Adrenal gland (tissue), 12 donors: ENCODE data around the gene ARHGAP18. TPM values are rescaled to one million over a fixed set of nuclear protein-coding genes. Genes with fewer than 3 reads are reported as not detected.
A peak's percentile ranks its signal among the peaks of the same experiment; 100 is the strongest.
"Not testable (repeated sequence)": the region's sequence is repeated elsewhere in the genome, so short reads cannot be mapped to it uniquely, and the experiment has no call there.

Experiments
- DNase-seq, 7 donors: peaks; one replicate each; pipeline ENCODE4 v3.0.0-alpha.2; 2019 to 2020
- H3K27ac ChIP-seq, 5 donors: fragments of 200-600 bp; sonication (generic) in 4 of 5; 1 replicate in 3 of 5; 2 replicates in 2 of 5; pipeline versions ENCODE4 v1.5.1 to v1.8.0; 2016 to 2020; ENCODE audit warnings: mild to moderate bottlenecking in 1 of 5
- H3K27me3 ChIP-seq: fragments of 200-600 bp; 2 replicates; pipeline ENCODE4 v1.8.0; 2021
- H3K36me3 ChIP-seq, 2 donors: fragments of 200-600 bp; replicated peaks in 1 of 2; 1 replicate in 1 of 2; 2 replicates in 1 of 2; pipeline versions ENCODE4 v1.5.1 to v1.8.0; 2018 to 2022
- H3K4me1 ChIP-seq, 2 donors: fragments of 200-600 bp; replicated peaks in 1 of 2; 1 replicate in 1 of 2; 2 replicates in 1 of 2; pipeline versions ENCODE4 v1.5.1 to v1.8.0; 2018 to 2021
- H3K4me3 ChIP-seq, 4 donors: fragments of 200-600 bp; sonication (generic) in 3 of 4; one replicate each; pipeline ENCODE4 v1.5.1; 2016 to 2018
- H3K9me3 ChIP-seq, 3 donors: fragments of 200-600 bp; sonication (generic) in 1 of 3; replicated peaks in 1 of 3; 1 replicate in 2 of 3; 2 replicates in 1 of 3; pipeline versions ENCODE4 v1.5.1 to v1.8.0; 2016 to 2021
- POLR2A ChIP-seq, 2 donors: fragments of 450-650 bp; IDR thresholded peaks; one replicate each; pipeline ENCODE4 v1.6.1; 2017; ENCODE audit warnings: antibody characterized with exemption in 2 of 2, mild to moderate bottlenecking in 2 of 2, moderate library complexity in 1 of 2
- WGBS, 4 donors: extraction: QIAGEN DNeasy Blood & Tissue Kit in 2 of 4; methylation state at CpG; one replicate each; pipeline versions ENCODE4 v1.1.5 to v1.1.7; 2013 to 2017; 5-methylcytosine and 5-hydroxymethylcytosine counted together
- intact Hi-C, 2 donors: fragments of 100-400 bp; cut with DNase I; formaldehyde crosslinking; loops; one replicate each; pipeline versions ENCODE4 v1.14.1 to v1.15.0; 2022 to 2023
- polyA plus RNA-seq, 3 donors: library from polyadenylated mRNA; stranded (reverse); fragments of 200-250 nt in 2 of 3; fragments of 350-450 nt in 1 of 3; fragmentation: Illumina TruSeq in 1 of 3; extraction: RNeasy Lipid Tissue Mini Kit (QIAGEN cat#74804) in 1 of 3; gene quantifications; one replicate each; pipeline ENCODE4 v1.2.3, GENCODE V29; 2013 to 2014
- total RNA-seq, 9 donors: library from RNA; depleted of rRNA in 4 of 9; stranded (reverse); fragments of >200 nt in 4 of 9; fragments of 120-200 nt in 1 of 9; fragmentation: NEBNext Ultra II Directional in 1 of 9; extraction: Animal tissue kit (Norgen Biotek cat#: 25700) in 1 of 9; gene quantifications; one replicate each; pipeline versions ENCODE4 v1.1.0 to v1.2.4, GENCODE V29; 2013 to 2023
- TF ChIP-seq, protein P1 (sequence below), 6 experiments: fragments of 450-650 bp in 4 of 6; fragments of 200-600 bp in 2 of 6; sonication (generic) in 1 of 6; IDR thresholded peaks; 1 replicate in 5 of 6; 2 replicates in 1 of 6; pipeline versions ENCODE4 v1.5.1 to v1.8.0; 2016 to 2021; ENCODE audit warnings: antibody characterized with exemption in 6 of 6, mild to moderate bottlenecking in 2 of 6, moderate library complexity in 1 of 6
- donor health status: healthy with polysubstance abuse.
- donor health status: Bipolar disorder and iron deficiency.
- donor health status: DM: yes; HTN: yes; CAD: no.
- donor health status: DM: no; HTN: no; CAD: no.
- donor health status: DM: no; HTN: no; CAD: no.
- donor health status: DM: yes; HTN: yes; CAD: no.

The ARHGAP18 gene
- total and polyA plus RNA-seq, 12 donors = 22.0 to 101 (median 75.8) TPM

DNA sequence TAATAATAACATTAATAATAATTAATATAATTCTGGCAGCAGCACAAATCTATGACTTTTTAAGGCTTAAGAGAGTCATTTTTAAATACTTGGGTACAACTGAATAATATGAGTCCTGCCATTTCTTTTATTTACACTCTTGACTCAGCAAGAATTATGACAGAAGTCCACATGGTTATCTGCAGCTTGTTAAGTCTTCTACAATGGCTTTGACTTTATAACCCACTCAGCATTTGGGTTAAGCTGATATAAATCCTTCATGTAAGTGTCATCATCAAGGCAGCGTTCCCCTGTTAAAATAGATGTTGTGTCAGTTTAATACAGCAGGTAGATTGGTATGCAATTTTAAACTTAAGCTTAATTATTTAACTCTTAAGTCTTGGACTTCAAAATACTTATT, 131.7 kb downstream of the ARHGAP18 start:
- no peaks in the 10 kb centered on the region for H3K9me3 ChIP-seq
- no peak for DNase-seq
- H3K36me3 ChIP-seq = peaks cover 0 to 7% of the 10 kb centered on the region in 2 donors
- TF ChIP-seq POLR2A (IDR thresholded peaks at IDR 0.05) = no peak
- WGBS, 4 donors = 85 to 100% (median 88%) methylated on average over 1 of the region's 1 CpG
- intact Hi-C loops = loop anchor here in 1 of 2 donors (5.0 kb wide), 1 partner anchor 81 kb away; no protein-coding TSS in a partner anchor
- H3K4me1 ChIP-seq = no peaks in the 10 kb centered on the region
- no peak overlapping the region for H3K27ac ChIP-seq
- no peak overlapping the region for H3K4me3 ChIP-seq
- no peaks in the 10 kb centered on the region for H3K27me3 ChIP-seq

DNA sequence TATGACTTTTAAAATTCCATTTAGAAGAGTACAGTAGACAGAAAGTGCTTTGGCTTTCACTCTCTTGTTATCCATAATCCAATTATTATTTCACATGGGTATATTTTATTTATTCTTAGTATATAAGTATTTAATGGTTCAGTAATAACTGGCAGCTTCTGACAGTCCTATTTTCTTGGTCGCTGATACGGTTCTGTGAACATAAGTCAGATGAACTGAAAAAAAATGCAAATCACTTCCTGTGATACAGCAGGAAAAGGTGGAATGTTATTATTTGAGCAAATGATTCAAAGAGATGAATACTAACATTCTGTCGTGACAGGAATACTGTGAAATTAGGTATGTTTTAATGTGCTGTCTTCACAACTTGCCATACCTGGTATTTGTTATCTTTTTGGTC, 132.3 kb downstream of the ARHGAP18 start:
- H3K4me1 ChIP-seq = no peaks in the 10 kb centered on the region
- intact Hi-C loops = loop anchor here in 1 of 2 donors (5.0 kb wide), 1 partner anchor 80 kb away; no protein-coding TSS in a partner anchor
- peaks cover 0 to 7% of the 10 kb centered on the region in 2 donors for H3K36me3 ChIP-seq
- H3K27me3 ChIP-seq = no peaks in the 10 kb centered on the region
- 79 to 90% (median 87%) methylated on average over 3 of the region's 3 CpGs for WGBS, 4 donors
- H3K9me3 ChIP-seq = no peaks in the 10 kb centered on the region
- DNase-seq = no peak
- no peak for TF ChIP-seq POLR2A (IDR thresholded peaks at IDR 0.05)
- TF ChIP-seq, protein P1, sequence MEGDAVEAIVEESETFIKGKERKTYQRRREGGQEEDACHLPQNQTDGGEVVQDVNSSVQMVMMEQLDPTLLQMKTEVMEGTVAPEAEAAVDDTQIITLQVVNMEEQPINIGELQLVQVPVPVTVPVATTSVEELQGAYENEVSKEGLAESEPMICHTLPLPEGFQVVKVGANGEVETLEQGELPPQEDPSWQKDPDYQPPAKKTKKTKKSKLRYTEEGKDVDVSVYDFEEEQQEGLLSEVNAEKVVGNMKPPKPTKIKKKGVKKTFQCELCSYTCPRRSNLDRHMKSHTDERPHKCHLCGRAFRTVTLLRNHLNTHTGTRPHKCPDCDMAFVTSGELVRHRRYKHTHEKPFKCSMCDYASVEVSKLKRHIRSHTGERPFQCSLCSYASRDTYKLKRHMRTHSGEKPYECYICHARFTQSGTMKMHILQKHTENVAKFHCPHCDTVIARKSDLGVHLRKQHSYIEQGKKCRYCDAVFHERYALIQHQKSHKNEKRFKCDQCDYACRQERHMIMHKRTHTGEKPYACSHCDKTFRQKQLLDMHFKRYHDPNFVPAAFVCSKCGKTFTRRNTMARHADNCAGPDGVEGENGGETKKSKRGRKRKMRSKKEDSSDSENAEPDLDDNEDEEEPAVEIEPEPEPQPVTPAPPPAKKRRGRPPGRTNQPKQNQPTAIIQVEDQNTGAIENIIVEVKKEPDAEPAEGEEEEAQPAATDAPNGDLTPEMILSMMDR (IDR thresholded peaks at IDR 0.05) = no peak
- H3K27ac ChIP-seq = no peak overlapping the region
- H3K4me3 ChIP-seq = no peak overlapping the region

DNA sequence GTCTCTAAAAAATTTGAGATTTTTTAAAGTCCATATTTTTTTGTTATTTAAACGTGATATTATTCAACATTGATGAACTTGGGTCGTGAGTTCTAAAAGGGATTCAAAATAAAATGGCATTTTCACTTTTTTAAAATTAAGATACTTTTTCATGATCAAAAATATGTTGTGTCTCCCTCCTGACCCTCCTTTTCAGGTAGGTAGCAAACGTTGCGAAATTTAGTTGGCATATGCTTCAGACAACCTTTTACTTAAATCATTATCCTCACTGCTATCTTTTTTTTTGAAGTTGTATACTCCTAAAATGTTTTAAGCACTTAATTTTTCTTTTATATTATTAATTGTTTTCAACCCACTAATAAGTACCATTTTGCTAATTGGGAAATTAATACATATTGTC, 133.5 kb downstream of the ARHGAP18 start:
- H3K27ac ChIP-seq = no peak overlapping the region
- no peak for DNase-seq
- WGBS, 4 donors = 77 to 87% (median 85%) methylated on average over 4 of the region's 4 CpGs
- H3K4me3 ChIP-seq = no peak overlapping the region
- no peaks in the 10 kb centered on the region for H3K4me1 ChIP-seq
- TF ChIP-seq, protein P1 (IDR thresholded peaks at IDR 0.05) = no peak
- no peak for TF ChIP-seq POLR2A (IDR thresholded peaks at IDR 0.05)
- no peaks in the 10 kb centered on the region for H3K9me3 ChIP-seq
- H3K36me3 ChIP-seq = peaks cover 0 to 7% of the 10 kb centered on the region in 2 donors
- no peaks in the 10 kb centered on the region for H3K27me3 ChIP-seq
- intact Hi-C loops = loop anchor here in 1 of 2 donors (5.0 kb wide), 1 partner anchor 79 kb away; no protein-coding TSS in a partner anchor

DNA sequence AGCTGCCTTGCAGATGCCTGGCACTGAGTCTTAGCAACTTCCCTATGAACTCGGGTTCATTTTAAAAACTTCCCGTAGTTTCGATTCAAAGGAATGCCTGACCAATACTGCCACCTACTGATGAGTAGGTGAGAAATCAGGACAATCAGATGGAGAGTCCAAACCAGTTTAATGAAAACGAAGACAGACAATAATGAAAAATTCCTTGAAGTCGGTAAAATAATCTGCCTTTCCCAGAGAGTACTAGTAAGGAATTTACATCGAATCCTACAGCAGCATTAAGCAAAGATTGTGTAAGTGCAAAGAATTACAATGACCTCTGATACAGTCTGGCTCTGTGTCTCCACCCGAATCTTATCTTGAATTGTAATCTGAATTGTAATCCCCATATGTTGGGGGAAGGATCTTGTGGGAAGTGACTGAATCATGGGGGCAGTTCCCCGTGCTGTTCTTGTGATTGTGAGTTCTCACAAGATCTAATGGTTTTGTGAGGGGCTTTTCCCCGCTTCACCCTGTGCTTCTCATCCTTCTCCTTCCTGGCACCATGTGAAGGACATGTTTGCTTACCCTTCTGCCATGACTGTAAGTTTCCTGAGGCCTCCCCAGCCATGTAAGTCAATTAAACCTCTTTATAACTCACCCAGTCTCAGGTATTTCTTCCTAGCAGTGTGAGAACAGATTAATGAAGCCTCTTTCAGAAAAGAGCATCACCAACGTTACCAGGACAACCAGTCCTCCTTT, 134.4 kb downstream of the ARHGAP18 start:
- Histone ChIP-seq H3K27me3 (no peaks in the 10 kb centered on the region), H3K27ac (no peak overlapping the region), H3K9me3 (no peaks in the 10 kb centered on the region), H3K36me3 (peaks cover 0 to 7% of the 10 kb centered on the region in 2 donors), H3K4me3 (peak overlapping the region in 1 of 4 donors; percentile 5), H3K4me1 (no peaks in the 10 kb centered on the region)
- DNase-seq = peak in 3 of 7 donors; percentile 16 to 35 (median 27)
- 26 to 32% (median 29%) methylated on average over 10 of the region's 10 CpGs for WGBS, 4 donors
- no peak for TF ChIP-seq POLR2A (IDR thresholded peaks at IDR 0.05)
- TF ChIP-seq, protein P1 (IDR thresholded peaks at IDR 0.05) = peak; percentile 49 to 80 (median 72)
- intact Hi-C loops = loop anchor here in 1 of 2 donors (5.0 kb wide), 1 partner anchor 78 kb away; no protein-coding TSS in a partner anchor

DNA sequence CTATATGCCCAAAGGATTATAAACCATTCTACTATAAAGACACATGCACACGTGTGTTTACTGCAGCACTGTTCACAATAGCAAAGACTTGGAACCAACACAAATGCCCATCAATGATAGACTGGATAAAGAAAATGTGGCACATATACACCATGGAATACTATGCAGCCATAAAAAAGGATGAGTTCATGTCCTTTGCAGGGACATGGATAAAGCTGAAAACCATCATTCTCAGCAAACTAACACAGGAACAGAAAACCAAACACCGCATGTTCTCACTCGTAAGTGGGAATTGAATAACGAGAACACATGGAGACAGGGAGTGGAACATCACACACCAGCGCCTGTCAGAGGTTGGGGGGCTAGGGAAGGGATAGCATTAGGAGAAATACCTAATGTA, 135.4 kb downstream of the ARHGAP18 start:
- H3K27ac ChIP-seq, DNase-seq, H3K4me3 ChIP-seq, H3K36me3 ChIP-seq, H3K4me1 ChIP-seq, H3K27me3 ChIP-seq, H3K9me3 ChIP-seq: not testable (repeated sequence)
- WGBS, 4 donors = 94 to 99% (median 96%) methylated on average over 5 of the region's 5 CpGs
- intact Hi-C loops = loop anchor here in 1 of 2 donors (5.0 kb wide), 1 partner anchor 77 kb away; no protein-coding TSS in a partner anchor

DNA sequence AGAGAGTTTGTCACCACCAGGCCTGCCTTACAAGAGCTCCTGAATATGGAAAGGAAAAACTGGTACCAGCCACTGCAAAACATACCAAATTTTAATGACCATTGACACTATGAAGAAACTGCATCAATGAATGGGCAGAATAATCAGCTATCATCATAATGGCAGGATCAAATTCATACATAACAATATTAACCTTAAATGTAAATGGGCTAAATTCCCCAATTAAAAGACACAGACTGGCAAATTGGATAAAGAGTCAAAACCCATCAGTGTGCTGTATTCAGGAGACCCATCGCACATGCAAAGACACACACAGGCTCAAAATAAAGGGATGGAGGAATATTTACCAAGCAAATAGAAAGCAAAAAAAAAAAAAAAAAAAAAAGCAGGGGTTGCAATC, 139.0 kb downstream of the ARHGAP18 start:
- H3K4me1 ChIP-seq, DNase-seq, H3K9me3 ChIP-seq, H3K27ac ChIP-seq, H3K4me3 ChIP-seq, H3K36me3 ChIP-seq, intact Hi-C loops, H3K27me3 ChIP-seq: not testable (repeated sequence)
- WGBS, 4 donors = 96 to 100% (median 98%) methylated on average over 1 of the region's 1 CpG
